Loucy (cell line): Measurements from ENCODE around the gene PDZD8.

Experiments
- H2AFZ ChIP-seq: fragments of 200-600 bp; sonication (generic); 2 replicates; pipeline ENCODE4 v1.6.0; 2016; ENCODE audit warnings: antibody characterized with exemption, mild to moderate bottlenecking, low read length, moderate library complexity
- H3F3A ChIP-seq: fragments of 200-600 bp; 2 replicates; pipeline ENCODE4 v1.6.0; 2016; ENCODE audit warnings: antibody characterized with exemption, low read depth, mild to moderate bottlenecking
- H3K27me3 ChIP-seq: fragments of 200-600 bp; sonication (generic); 2 replicates; pipeline ENCODE4 v1.6.1; 2014; ENCODE audit warnings: low read length, mild to moderate bottlenecking; ENCODE audit not compliant: insufficient read depth, poor library complexity, severe bottlenecking
- H3K36me3 ChIP-seq: fragments of 200-600 bp; sonication (generic); 2 replicates; pipeline ENCODE4 v1.6.1; 2016; ENCODE audit warnings: low read length; ENCODE audit not compliant: insufficient read depth
- H3K4me1 ChIP-seq: fragments of 200-600 bp; sonication (generic); 2 replicates; pipeline ENCODE4 v1.5.1; 2014; ENCODE audit warnings: low read length, mild to moderate bottlenecking; ENCODE audit not compliant: insufficient read depth, poor library complexity, severe bottlenecking
- H3K4me2 ChIP-seq: fragments of 200-600 bp; sonication (generic); 2 replicates; pipeline ENCODE4 v1.6.0; 2014; ENCODE audit warnings: antibody characterized with exemption, low read length, low read depth, mild to moderate bottlenecking; ENCODE audit not compliant: poor library complexity, severe bottlenecking
- H3K4me3 ChIP-seq: fragments of 200-600 bp; sonication (generic); 2 replicates; pipeline ENCODE4 v1.5.1; 2014; ENCODE audit warnings: low read length, mild to moderate bottlenecking, mixed read lengths; ENCODE audit not compliant: poor library complexity, severe bottlenecking
- H3K79me2 ChIP-seq: fragments of 200-600 bp; sonication (generic); 2 replicates; pipeline ENCODE4 v1.6.1; 2014; ENCODE audit warnings: low read length; ENCODE audit not compliant: insufficient read depth
- H3K9ac ChIP-seq: fragments of 200-600 bp; sonication (generic); 2 replicates; pipeline ENCODE4 v1.6.0; 2014; ENCODE audit warnings: mild to moderate bottlenecking, low read depth, low read length, moderate library complexity; ENCODE audit not compliant: poor library complexity, severe bottlenecking
- H3K9me2 ChIP-seq: fragments of 200-600 bp; sonication (generic); replicated peaks from 2 replicates; pipeline ENCODE4 v1.6.1; 2016; ENCODE audit warnings: low read depth, low read length, mixed read lengths
- H3K9me3 ChIP-seq: fragments of 200-600 bp; sonication (generic); 2 replicates; pipeline ENCODE4 v1.6.1; 2014; ENCODE audit warnings: mild to moderate bottlenecking, antibody characterized with exemption, low read length, low read depth; ENCODE audit not compliant: insufficient read depth
- H4K20me1 ChIP-seq: fragments of 200-600 bp; sonication (generic); 2 replicates; pipeline ENCODE4 v1.6.0; 2014; ENCODE audit warnings: antibody characterized with exemption, low read length, mild to moderate bottlenecking; ENCODE audit not compliant: insufficient read depth, poor library complexity, severe bottlenecking
- CTCF ChIP-seq: fragments of 200-600 bp; sonication (generic); conservative IDR thresholded peaks from 2 replicates; pipeline ENCODE4 v1.5.1; 2014; ENCODE audit warnings: mild to moderate bottlenecking, antibody characterized with exemption, low read length
- EZH2phosphoT487 ChIP-seq: fragments of 200-600 bp; IDR thresholded peaks from 2 replicates; pipeline ENCODE4 v1.6.1; 2018; ENCODE audit warnings: antibody characterized with exemption, mild to moderate bottlenecking, moderate library complexity, borderline replicate concordance

The PDZD8 gene

DNA sequence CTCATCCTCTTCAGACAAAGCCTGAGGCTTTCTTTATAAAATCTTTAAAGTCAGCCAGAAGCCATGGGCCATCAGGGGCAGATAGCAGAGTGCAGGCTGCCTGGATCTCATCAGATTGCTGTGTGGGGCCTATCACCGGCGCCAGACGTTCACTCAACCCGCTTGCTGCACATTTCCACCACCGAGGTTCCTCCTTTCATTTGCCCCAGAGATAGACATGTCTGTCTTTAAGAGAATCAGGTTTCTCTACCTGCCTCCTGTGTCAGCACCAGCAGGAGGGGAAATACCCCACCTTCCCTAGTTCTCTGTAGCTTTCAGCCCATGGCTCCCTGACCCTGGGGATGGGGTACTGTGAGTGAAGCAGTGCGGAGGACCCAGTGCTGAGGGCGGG lies 112.3 kb downstream of the PDZD8 start:
- H3K9me3 ChIP-seq = no peaks in the 10 kb centered on the region
- no peak overlapping the region for H3K4me2 ChIP-seq
- no peaks in the 10 kb centered on the region for H3K27me3 ChIP-seq
- no peak overlapping the region for H3K4me3 ChIP-seq
- no peaks in the 10 kb centered on the region for H3K79me2 ChIP-seq
- no peaks in the 10 kb centered on the region for H3F3A ChIP-seq
- no peak overlapping the region for H2AFZ ChIP-seq
- H3K9me2 ChIP-seq = no peaks in the 10 kb centered on the region
- no peaks in the 10 kb centered on the region for H3K36me3 ChIP-seq
- H4K20me1 ChIP-seq = no peaks in the 10 kb centered on the region
- no peak for TF ChIP-seq CTCF
- TF ChIP-seq EZH2phosphoT487 = no peak
- H3K9ac ChIP-seq = no peak overlapping the region
- H3K4me1 ChIP-seq = peaks cover 32% of the 10 kb centered on the region

DNA sequence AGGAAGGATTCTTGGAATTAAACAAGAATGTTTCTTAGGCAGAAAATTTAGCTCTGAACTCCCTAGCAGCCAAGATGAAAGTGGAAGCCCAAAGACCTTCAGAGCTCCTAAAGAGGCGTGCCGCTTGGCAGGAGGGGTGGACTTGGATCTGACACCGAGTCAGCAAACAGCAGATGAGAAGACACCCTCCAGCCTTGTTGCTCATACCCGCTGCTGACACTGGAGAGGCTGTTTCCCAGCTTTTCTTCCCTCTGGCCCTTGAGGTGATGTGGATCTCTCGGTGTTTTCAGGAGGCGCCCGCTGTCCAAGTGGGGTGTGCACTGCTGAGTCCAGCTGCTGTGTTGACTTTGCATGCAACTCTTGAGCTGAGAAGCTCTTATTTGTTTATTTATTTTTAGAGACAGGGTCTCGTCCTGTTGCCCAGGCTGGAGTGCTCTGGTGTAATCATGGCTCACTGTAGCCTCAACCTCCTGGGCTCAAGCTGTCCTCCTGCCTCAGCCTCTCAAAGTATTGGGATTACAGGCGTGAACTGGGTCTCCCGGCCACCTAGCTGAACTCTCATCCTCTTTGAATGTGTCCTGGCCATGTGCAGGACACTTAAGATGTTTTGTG lies 112.8 kb downstream of the PDZD8 start:
- Histone ChIP-seq H3K4me3 (no peak overlapping the region), H2AFZ (no peak overlapping the region), H3K27me3 (no peaks in the 10 kb centered on the region), H3K4me1 (peaks cover 27% of the 10 kb centered on the region), H3K9me2 (no peaks in the 10 kb centered on the region), H3K79me2 (no peaks in the 10 kb centered on the region), H3K9me3 (no peaks in the 10 kb centered on the region), H3K9ac (no peak overlapping the region), H4K20me1 (no peaks in the 10 kb centered on the region), H3K4me2 (no peak overlapping the region), H3K36me3 (no peaks in the 10 kb centered on the region), H3F3A (no peaks in the 10 kb centered on the region)
- TF ChIP-seq CTCF (no peak), EZH2phosphoT487 (no peak)

DNA sequence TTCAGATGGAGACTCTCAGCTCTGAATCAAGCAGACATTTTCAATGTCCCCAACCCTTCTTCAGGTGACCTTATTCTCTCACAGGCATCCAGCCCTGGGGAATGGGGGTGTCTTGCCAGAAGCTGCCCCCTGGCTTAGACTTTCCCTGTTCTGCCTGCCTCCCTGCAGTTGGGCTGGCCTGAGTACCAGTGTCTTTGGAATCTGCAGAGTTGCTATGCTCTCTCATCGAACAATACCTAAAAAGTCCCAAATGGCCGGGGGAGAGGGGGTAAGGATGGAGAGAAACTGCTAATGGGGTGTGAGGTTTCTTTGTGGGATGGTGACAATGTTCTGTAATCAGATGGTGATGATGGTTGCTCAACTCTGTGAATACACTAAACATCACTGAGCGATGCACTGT lies 113.7 kb downstream of the PDZD8 start:
- H3K4me1 ChIP-seq = peaks cover 20% of the 10 kb centered on the region
- H3K9ac ChIP-seq = no peak overlapping the region
- no peaks in the 10 kb centered on the region for H3K9me2 ChIP-seq
- H2AFZ ChIP-seq = no peak overlapping the region
- no peak overlapping the region for H3K4me3 ChIP-seq
- no peaks in the 10 kb centered on the region for H3F3A ChIP-seq
- H3K27me3 ChIP-seq = no peaks in the 10 kb centered on the region
- H4K20me1 ChIP-seq = no peaks in the 10 kb centered on the region
- H3K79me2 ChIP-seq = no peaks in the 10 kb centered on the region
- H3K36me3 ChIP-seq = no peaks in the 10 kb centered on the region
- H3K9me3 ChIP-seq = no peaks in the 10 kb centered on the region
- H3K4me2 ChIP-seq = no peak overlapping the region
- TF ChIP-seq EZH2phosphoT487 = no peak
- no peak for TF ChIP-seq CTCF
